K562 (cell line): ENCODE data around the gene CHRNB1. TPM values are rescaled to one million over a fixed set of nuclear protein-coding genes. Genes with fewer than 3 reads are reported as not detected.

Source experiments
- ATAC-seq: fragments of 200-7000 bp; cut with Tn5 transposase; 3 replicates; pipeline ENCODE4 v1.9.1; 2020; ENCODE audit warnings: moderate library complexity
- BruUV-seq: library from RNA; stranded (reverse); fragments of 400-500 nt; replicated peaks from 2 replicates; lab custom pipeline; 2021; lab: Mats Ljungman, UMichigan
- CTCF ChIA-PET: fragments of 300-600 bp; formaldehyde crosslinking; extraction: SDS; loops from one replicate; lab custom pipeline; 2021; ENCODE audit warnings: low intra/inter-chr PET ratio; lab: Yijun Ruan, JAX
- POLR2A ChIA-PET: fragments of 300-600, 350-650 bp; sonication (Branson Sonifier 250); formaldehyde crosslinking; extraction: SDS; loops from one replicate; lab custom pipeline; 2021; ENCODE audit warnings: antibody characterized with exemption, inconsistent platforms; lab: Yijun Ruan, JAX
- DNase-seq, 4 experiments: peaks; one replicate each; pipeline versions ENCODE4 v3.0.0 to v3.0.0-alpha.2; 2011 to 2018; ENCODE audit warnings: low spot score in 3 of 4, mixed read lengths in 3 of 4; ENCODE audit errors: extremely low read depth in 1 of 4
- FAIRE-seq: peaks from 2 replicates; lab custom pipeline; 2011; peaks lifted over from hg19 to GRCh38; lab: Jason Lieb, UNC
- H2AFZ ChIP-seq: 2 replicates; pipeline ENCODE4 v1.6.0; 2011; ENCODE audit warnings: low read depth, low read length, control low read depth, inconsistent platforms
- H3K27ac ChIP-seq: fragments of 200-600 bp; 3 replicates; pipeline ENCODE4 v1.8.0; 2011; ENCODE audit warnings: low read depth, mild to moderate bottlenecking, control low read depth, inconsistent platforms, low read length, moderate library complexity, mixed read lengths; ENCODE audit errors: extremely low read depth
- H3K27me3 ChIP-seq, 2 experiments: fragments of 300-600 bp in 1 of 2; 2 replicates in 1 of 2; 3 replicates in 1 of 2; pipeline versions ENCODE4 v1.6.0 to v1.8.0; 2011; ENCODE audit warnings: inconsistent platforms in 2 of 2, low read length in 2 of 2, mild to moderate bottlenecking in 1 of 2, mixed read lengths in 1 of 2, moderate library complexity in 1 of 2; ENCODE audit not compliant: control insufficient read depth in 2 of 2, insufficient read depth in 2 of 2
- H3K36me3 ChIP-seq: fragments of 300-600 bp; 3 replicates; pipeline ENCODE4 v1.8.0; 2011; ENCODE audit warnings: mild to moderate bottlenecking, low read length, inconsistent platforms; ENCODE audit not compliant: control insufficient read depth, insufficient read depth
- H3K4me1 ChIP-seq, 2 experiments: fragments of 200-600 bp in 1 of 2; replicated peaks in 1 of 2; 2 replicates in 1 of 2; 3 replicates in 1 of 2; pipeline versions ENCODE4 v1.5.1 to v1.8.0; 2011; ENCODE audit warnings: inconsistent platforms in 2 of 2, low read length in 2 of 2, mild to moderate bottlenecking in 1 of 2, mixed read lengths in 1 of 2, moderate library complexity in 1 of 2; ENCODE audit not compliant: control insufficient read depth in 2 of 2, insufficient read depth in 2 of 2
- H3K4me2 ChIP-seq: 2 replicates; pipeline ENCODE4 v1.6.1; 2011; ENCODE audit warnings: low read length, control low read depth, inconsistent platforms, mixed read lengths; ENCODE audit not compliant: insufficient read depth
- H3K4me3 ChIP-seq: fragments of 200-600 bp; sonication (generic), shearing (Covaris generic); 2 replicates; pipeline ENCODE4 v1.5.1; 2016; ENCODE audit warnings: control low read depth, inconsistent platforms
- H3K79me2 ChIP-seq: fragments of 200-600 bp; 3 replicates; pipeline ENCODE4 v1.8.0; 2011; ENCODE audit warnings: low read length, inconsistent platforms; ENCODE audit not compliant: control insufficient read depth, insufficient read depth
- H3K9ac ChIP-seq, 2 experiments: 2 replicates each; pipeline versions ENCODE4 v1.6.0 to v1.6.1; 2011; ENCODE audit warnings: low read depth in 2 of 2, low read length in 2 of 2, control low read depth in 1 of 2, inconsistent platforms in 1 of 2, mild to moderate bottlenecking in 1 of 2, mixed read lengths in 1 of 2; ENCODE audit not compliant: insufficient read depth in 1 of 2
- H3K9me1 ChIP-seq: one replicate; pipeline ENCODE4 v1.6.0; 2011; ENCODE audit warnings: inconsistent platforms, mild to moderate bottlenecking, low read length, moderate library complexity; ENCODE audit not compliant: control insufficient read depth, insufficient read depth
- H3K9me3 ChIP-seq: replicated peaks from 2 replicates; pipeline ENCODE4 v1.5.1; 2011; ENCODE audit warnings: low read depth, low read length, inconsistent platforms; ENCODE audit not compliant: control insufficient read depth, insufficient read depth
- H4K20me1 ChIP-seq: replicated peaks from 2 replicates; pipeline ENCODE4 v1.6.1; 2011; ENCODE audit warnings: low read length, inconsistent platforms, mixed read lengths; ENCODE audit not compliant: control insufficient read depth, insufficient read depth
- CEBPB ChIP-seq: fragments of 450-650 bp; IDR thresholded peaks from 2 replicates; pipeline ENCODE4 v1.6.1; 2016; ENCODE audit warnings: missing genetic modification characterization, missing compliant biosample characterization
- HMGN3 ChIP-seq: IDR thresholded peaks from 2 replicates; pipeline ENCODE4 v1.6.1; 2011; ENCODE audit warnings: borderline replicate concordance, low read depth, mild to moderate bottlenecking, mixed read lengths, low read length; ENCODE audit not compliant: insufficient read length; ENCODE audit errors: extremely low read depth
- PML ChIP-seq: IDR thresholded peaks from 2 replicates; pipeline ENCODE4 v1.6.1; 2012; ENCODE audit warnings: low read length, inconsistent platforms
- REST ChIP-seq, 2 experiments: fragments of 450-650 bp; formaldehyde crosslinking in 1 of 2; IDR thresholded peaks; 2 replicates each; pipeline versions ENCODE4 v1.4.0 to v1.6.1; 2014 to 2020; ENCODE audit warnings: mild to moderate bottlenecking in 2 of 2, borderline replicate concordance in 1 of 2, low read depth in 1 of 2
- YBX1 ChIP-seq: fragments of 450-650 bp; IDR thresholded peaks from 2 replicates; pipeline ENCODE4 v1.7.1; 2016; ENCODE audit warnings: mild to moderate bottlenecking
- ZBED1 ChIP-seq: IDR thresholded peaks from 2 replicates; pipeline ENCODE4 v1.6.1; 2014
- ZBTB12 ChIP-seq: fragments of 250-450 bp; sonication (Bioruptor Pico); IDR thresholded peaks from 2 replicates; pipeline ENCODE4 v1.4.0; 2020
- ZBTB43 ChIP-seq: sonication (generic); formaldehyde crosslinking; IDR thresholded peaks from 2 replicates; pipeline ENCODE4 v1.8.0; 2023; ENCODE audit warnings: mild to moderate bottlenecking, missing genetic modification reagents
- WGBS: fragments of 100-300 bp; shearing (Covaris generic); methylation state at CpG from one replicate; pipeline ENCODE4 v1.1.6; 2016; ENCODE audit warnings: low coverage, mixed read lengths; ENCODE audit not compliant: insufficient coverage; ENCODE audit errors: missing lambda C conversion rate; 5-methylcytosine and 5-hydroxymethylcytosine counted together
- in situ Hi-C: fragments of 300-500 bp; cut with MboI; formaldehyde crosslinking; loops from 4 replicates; pipeline ENCODE4 v1.15.0; 2018; ENCODE audit warnings: inconsistent platforms, mixed read lengths
- intact Hi-C: fragments of 100-400 bp; cut with micrococcal nuclease; formaldehyde crosslinking; loops from 2 replicates; pipeline ENCODE4 v1.14.2; 2022
- polyA plus RNA-seq, 8 experiments: library from polyadenylated mRNA; depleted of rRNA in 4 of 8; stranded (reverse) in 5 of 8; unstranded in 3 of 8; fragments of >200 nt; fragmentation: Nextera tagmentation in 2 of 8; fragmentation: Illumina TruSeq in 1 of 8; extraction: Ambion mirVana in 2 of 8; extraction: Trizol in 1 of 8; gene quantifications; 2 replicates each; pipeline versions ENCODE4 v1.2.1 to v1.2.3, GENCODE V29; 2011 to 2014; ENCODE audit warnings: inconsistent platforms in 1 of 8, missing spikeins in 1 of 8
- total RNA-seq, 7 experiments: library from RNA; depleted of rRNA in 6 of 7; stranded (reverse); fragments of >200 nt in 6 of 7; fragmentation: Illumina TruSeq in 2 of 7; extraction: Trizol in 2 of 7; gene quantifications; 2 replicates each; pipeline versions ENCODE4 v1.2.1 to v1.2.3, GENCODE V29; 2011 to 2021; ENCODE audit warnings: low replicate concordance in 1 of 7

The CHRNB1 gene
- total and polyA plus RNA-seq, 9 of the 15 experiments (the other 6 are each of a cell fraction or from before 2014, with no cell fraction given): 4.7 to 12.3 (median 6.8) TPM

GRCh38 chr17:7502987-7503386, 58.1 kb downstream of the CHRNB1 start:
- Histone ChIP-seq H3K27me3 (no peaks in the 10 kb centered on the region), H3K9me3 (no peaks in the 10 kb centered on the region), H3K9ac (no peak overlapping the region), H3K27ac (no peak overlapping the region), H3K4me2 (no peak overlapping the region), H3K4me1 (no peaks in the 10 kb centered on the region), H3K36me3 (peaks cover 87% of the 10 kb centered on the region; the same call in 2 of the 3 replicates), H2AFZ (no peak overlapping the region), H3K4me3 (no peak overlapping the region), H4K20me1 (no peaks in the 10 kb centered on the region), H3K9me1 (no peaks in the 10 kb centered on the region), H3K79me2 (no peaks in the 10 kb centered on the region)
- no peak for FAIRE-seq
- BruUV-seq: no TSS peak
- in situ Hi-C loops (no loop called here), intact Hi-C loops (loop anchor here (5.0 kb wide), 1 partner anchor 146 kb away; the partner anchor contains the start of gene TMEM95)
- ChIA-PET POLR2A (interaction anchor here (1.3 to 1.5 kb wide), 3 partner anchors 9 to 17 kb away, joined by 6 to 8 read pairs (median 6); no protein-coding TSS in a partner anchor), CTCF (no interaction called here)
- WGBS: 99% methylated on average over 7 of the region's 14 CpGs
- peak in 2 of 4 experiments; percentile 8 to 17 for DNase-seq
- peak; percentile 62 for ATAC-seq
- TF ChIP-seq CEBPB (tag) (no peak), YBX1 (no peak), ZBTB43 (CRISPR knock-in tag) (no peak), ZBTB12 (CRISPR knock-in tag) (no peak), PML (no peak), ZBED1 (no peak), HMGN3 (no peak), REST (IDR thresholded peaks at IDR 0.05; ENCODE audit: borderline replicate concordance) (peak; percentile 22; the same call in 1 of the 2 replicates), REST (CRISPR knock-in tag; IDR thresholded peaks at IDR 0.05; ENCODE audit: low read depth) (no peak)
